CD4-positive, alpha-beta T cell treated with Interferon alpha-2 for 1 hour (primary cell): ENCODE measurements around the gene QTRT2.

Experiments used
- DNase-seq, 2 donors: peaks; one replicate each; pipeline ENCODE4 v3.0.0-alpha.2; 2020 to 2022

Gene QTRT2

DNA sequence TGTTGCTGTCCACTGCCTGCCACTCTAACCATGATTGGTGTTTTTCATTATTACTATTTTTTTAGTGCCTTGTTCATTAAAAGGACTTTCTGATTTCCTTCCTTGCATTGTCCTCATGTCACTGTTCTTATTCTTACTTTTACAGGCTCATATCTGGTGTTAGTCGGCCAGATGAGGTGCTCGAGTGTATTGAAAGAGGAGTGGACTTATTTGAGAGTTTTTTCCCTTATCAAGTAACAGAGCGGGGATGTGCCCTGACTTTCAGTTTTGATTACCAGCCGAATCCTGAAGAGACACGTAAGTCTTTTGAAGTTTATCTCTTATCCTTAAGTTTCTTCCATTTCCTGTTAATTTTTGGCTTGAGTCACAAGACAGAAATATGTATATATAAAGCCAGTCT, 23.2 kb downstream of the QTRT2 start:
- no peak for DNase-seq

DNA sequence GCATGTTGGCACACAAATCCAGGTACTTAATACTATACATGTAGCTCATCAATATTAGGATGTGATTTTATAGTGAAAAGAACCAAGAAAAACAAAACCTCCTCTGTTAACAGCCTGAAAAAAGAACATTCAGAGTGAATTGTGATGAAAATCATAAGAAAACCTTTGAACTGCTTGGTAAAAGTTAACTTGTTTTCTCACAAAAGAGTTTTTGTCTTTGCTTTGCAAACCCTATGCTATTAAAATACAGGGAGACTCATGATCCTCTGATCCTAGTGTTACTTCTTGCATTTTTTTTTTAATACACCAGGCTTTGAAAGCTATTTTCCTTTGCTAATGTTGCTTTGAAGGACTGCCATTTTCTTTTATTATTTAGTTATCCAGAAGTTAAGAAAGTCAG, 23.7 kb downstream of the QTRT2 start:
- no peak for DNase-seq

DNA sequence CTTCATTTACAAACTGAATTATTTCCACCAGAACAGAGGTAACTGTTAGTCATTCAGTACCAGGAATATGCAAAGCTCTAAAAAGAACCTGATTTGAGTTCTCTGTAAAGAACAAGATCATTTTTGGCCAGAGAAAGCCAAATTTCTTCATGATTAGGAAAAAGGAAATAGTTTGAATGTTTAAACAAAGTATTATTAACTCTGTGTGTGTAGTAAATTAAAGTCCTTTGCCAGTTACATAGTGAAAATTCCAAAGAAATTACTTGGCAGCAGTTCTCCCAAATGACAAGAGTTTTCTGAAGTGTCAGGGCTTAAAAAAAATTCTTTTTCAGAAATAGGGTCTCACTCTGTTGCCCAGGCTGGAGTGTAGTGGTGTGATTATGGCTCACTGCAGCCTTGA, 24.5 kb downstream of the QTRT2 start:
- DNase-seq, result no peak

DNA sequence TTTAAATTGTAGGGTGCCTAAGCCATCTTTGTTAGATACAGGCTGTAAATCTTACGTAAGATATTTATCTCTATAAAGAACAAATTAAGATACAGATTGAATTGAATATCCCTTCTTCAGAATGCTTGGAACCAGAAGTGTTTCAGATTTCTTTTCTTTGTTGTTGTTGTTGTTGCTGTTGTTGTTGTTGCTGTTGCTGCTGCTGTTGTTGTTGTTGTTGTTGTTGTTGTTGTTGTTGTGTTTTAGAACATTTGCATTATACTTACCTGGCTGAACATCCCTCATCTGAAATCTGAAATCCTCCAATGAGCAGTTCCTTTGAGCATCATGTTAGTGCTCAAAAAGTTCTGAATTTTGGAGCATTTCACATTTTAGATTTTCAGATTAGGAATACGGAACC, 26.6 kb downstream of the QTRT2 start:
- no peak for DNase-seq

DNA sequence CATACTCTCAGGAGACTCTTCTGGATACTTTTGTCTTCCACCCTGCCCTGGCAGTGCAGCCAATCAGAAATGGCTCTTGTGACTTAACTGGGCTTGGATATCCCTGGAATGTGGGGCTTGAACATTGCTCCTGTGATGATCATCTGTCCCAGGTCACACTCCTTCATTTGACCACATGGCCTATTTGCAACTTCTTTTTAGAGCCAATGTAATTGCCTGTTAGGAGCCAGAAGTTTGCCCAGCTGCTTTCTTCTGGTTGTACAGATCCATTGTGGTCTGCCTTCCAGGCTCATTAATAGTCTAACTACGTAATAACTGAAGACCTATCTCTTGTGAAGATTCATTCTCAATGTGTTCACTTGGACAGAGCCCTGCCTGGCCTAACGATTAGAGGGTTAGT, 29.8 kb downstream of the QTRT2 start:
- no peak for DNase-seq

DNA sequence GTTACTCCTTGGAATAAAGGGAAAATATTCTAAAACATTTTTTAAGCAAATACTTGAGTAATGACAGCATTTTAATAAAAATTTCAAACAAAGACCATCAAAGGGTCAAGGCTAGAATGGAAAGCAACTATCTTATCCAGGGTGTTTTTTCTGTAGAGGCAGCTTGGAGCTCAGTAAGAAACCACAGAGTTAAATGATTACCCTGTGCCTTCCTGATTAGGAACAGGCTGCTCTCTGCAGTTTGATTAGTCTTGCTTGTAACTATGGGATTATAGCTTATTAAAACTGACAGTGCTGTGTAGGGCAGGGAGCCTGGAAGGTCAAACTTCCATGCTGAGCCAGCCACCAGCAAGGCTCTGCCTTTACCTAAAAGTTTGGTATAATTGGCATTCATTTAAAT, 33.1 kb downstream of the QTRT2 start:
- no peak for DNase-seq

DNA sequence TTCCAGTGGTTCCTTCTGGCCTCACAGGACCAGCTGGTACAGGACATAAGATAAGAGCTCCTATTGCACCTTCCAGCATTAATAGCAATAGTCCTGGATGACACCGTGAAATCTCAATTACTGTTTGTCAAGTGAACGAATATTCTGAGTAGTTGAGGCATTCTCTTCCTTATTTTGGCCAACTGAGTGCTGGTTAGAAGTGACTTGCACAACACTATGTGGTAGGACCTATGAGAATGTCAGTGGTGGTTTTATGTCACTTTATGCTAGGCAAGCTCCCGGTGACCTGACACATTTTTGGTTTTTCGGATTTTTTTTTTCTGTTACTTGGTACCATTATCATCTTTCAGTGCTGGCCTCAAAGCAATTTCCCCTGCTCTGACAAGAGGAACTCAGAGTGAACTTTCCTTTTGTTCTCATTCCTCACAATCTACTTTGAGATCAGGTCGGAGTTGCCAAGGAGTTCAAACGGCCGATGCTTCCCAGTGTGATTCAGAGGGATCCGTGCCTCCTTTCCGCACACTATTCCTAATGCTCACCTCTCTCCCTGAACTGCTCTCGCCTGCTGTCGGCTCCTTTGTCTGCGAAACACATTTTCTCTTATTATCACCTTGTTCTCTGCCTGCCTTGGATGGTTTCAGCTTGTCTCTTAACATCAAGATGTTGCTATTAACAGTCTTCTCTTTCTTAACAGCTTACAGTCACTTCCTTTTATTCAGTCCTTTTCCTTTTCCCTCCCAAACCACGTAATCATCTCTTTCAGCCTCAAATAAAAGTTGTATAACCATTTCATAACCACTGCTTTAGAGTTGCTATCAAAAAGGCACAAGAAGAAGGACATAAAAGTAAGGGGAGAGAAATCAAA, 35.8 kb downstream of the QTRT2 start:
- no peak for DNase-seq

DNA sequence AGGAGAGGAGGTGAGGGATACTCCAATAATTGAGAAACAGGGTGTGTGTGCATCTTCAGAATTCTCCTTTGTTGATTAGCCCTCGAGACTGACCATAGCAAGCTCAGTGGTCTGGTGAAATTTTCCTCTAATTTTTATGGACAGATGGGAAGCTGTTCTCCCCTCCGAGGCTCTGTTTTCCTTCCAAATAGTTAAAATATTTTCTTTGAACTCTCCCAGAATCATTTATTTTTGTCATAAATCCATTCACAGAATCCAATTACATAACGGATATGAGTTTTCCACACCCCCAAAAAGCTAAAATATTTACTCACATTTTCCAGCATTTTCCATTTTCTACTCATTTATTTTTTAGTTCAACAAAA, 36.5 kb downstream of the QTRT2 start:
- DNase-seq, result no peak

DNA sequence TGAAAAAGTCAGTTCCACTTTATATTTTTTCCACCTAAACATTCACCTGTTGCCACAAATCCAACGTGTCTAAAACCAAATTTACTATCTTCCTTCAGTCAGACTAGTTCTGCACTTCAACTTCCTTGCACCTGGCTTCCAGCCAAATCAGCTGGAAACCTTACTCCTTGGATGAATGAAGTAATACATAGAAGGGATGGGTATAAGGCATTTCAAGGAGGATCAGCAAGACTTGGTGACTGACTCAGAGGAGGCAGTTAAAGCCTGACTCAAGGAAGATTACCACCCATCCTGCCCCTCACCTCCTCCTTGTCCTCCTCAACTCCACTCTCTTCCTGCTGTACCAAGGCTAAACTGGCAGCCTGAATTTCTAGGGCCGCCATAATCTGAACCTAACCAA, 37.1 kb downstream of the QTRT2 start:
- no peak for DNase-seq

DNA sequence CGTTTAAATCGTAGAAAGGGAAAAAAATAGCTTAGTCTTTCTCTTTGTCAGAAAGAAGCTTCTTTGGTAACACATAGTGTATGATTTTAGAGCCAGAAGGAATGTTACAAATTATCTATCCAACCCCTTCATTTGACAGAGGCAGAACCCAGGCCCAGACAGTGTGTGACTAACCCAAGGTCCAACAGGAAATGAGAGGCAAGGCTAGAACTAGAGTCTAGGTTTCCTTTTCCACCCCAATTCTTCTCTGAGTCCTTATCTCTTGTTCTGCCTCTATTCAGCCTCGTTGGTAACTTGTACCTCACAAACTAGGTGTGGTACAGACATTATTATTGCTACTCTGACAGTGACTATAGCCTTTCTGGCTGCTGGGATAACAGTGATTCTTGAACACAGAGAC, 39.3 kb downstream of the QTRT2 start:
- no peak for DNase-seq

DNA sequence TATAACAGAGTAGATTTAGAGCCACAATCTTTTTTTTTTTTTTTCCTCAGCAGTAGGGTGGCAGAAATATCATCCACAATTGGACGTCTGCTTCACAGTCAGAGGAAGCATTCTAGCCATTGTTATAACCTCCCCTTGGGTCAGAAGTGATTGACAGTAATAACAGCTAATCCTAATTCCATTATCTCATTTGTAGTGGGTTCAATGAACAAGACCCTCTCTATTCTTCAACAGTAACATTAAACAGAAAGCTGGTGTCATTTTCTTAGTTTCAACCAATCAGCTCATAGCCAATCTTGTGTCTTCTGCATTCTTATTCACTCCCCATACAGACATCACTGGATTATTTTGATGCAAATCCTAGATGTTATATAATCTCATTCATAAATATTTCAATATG, 44.6 kb downstream of the QTRT2 start:
- DNase-seq, result no peak

DNA sequence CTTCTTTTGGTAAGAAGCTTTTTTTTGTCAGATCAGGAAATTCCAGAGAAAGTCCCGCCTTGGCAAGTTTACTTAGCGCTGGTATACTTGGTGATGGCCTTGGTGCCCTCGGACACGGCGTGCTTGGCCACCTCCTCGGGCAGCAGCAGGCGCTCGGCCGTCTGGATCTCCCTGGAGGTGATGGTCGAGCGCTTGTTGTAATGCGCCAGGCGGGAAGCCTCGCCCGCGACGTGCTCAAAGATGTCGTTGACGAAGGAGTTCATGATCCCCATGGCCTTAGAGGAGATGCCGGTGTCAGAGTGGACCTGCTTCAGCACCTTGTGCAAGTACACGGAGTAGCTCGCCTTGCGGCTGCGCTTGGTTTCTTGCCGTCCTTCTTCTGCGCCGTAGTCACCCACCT, 46.6 kb downstream of the QTRT2 start:
- DNase-seq, result no peak

DNA sequence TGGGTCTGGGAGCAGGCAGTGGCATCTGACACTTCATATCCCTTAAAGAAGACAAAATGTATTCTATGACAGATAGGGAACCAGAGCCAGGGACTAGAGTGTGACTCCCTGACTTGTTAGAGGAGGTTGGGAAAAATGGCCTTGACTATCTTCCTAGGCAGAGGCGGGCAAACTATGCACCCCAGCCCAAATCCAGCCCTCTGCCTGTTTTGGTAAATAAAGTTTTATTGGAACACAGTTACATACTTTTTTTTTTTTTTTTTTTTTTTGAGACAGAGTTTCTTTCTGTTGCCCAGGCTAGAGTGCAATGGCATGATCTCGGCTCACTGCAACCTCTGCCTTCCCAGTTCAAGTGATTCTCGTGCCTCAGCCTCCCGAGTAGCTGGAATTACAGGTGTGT, 47.3 kb downstream of the QTRT2 start:
- no peak for DNase-seq

DNA sequence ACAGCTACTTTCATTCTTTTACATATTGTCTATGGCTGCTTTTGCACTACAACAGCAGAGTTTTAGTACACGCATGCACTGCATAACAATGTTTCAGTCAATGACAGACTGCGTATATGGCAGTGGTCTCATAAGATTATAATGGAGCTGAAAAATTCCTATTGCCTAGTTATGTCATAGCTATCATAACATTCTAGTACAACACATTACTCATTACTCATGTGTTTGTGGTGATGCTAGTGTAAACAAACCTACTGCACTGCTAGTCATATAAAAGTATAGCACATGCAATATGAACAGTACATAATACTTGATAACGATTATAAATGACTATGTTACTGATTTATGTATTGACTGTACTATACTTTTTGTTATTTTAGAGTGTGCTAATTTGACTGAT, 47.9 kb downstream of the QTRT2 start:
- DNase-seq, result no peak

DNA sequence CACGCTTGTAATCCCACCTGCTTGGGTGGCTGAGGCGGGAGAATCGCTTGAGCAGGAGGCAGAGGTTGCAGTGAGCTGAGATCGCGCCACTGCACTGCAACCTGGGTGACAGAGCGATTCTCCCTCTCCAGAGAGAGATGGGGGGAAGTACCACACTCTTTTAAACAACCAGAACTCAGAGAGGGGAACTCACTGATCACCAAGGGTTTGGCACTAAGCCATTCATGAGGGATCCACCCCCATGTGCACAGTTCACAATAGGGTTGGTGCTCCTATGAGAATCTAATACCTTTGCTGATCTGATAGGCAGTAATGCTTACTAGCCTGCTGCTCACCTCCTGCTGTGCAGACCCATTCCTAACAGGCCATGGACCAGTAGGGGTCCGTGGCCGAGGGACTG, 51.6 kb downstream of the QTRT2 start:
- no peak for DNase-seq

DNA sequence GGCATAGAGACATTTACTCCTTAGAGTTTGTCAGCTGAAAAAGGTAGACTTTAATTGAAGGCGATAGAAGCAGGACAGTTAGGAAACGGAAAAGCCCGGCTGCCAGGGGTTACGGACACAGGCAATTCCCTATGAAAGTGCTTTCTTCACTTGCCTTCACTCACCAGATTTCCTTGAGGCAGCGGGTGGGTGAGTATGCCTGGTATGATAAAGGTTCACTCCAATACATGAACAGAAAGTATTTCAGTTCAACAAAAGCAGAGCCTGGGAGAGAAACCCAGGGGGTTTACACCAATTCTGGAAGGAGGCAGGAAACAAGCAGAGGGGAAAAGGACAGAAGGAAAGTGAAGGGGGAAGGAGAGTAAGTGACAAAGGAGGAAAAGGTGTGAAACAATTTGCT, 53.9 kb downstream of the QTRT2 start:
- DNase-seq, result no peak

DNA sequence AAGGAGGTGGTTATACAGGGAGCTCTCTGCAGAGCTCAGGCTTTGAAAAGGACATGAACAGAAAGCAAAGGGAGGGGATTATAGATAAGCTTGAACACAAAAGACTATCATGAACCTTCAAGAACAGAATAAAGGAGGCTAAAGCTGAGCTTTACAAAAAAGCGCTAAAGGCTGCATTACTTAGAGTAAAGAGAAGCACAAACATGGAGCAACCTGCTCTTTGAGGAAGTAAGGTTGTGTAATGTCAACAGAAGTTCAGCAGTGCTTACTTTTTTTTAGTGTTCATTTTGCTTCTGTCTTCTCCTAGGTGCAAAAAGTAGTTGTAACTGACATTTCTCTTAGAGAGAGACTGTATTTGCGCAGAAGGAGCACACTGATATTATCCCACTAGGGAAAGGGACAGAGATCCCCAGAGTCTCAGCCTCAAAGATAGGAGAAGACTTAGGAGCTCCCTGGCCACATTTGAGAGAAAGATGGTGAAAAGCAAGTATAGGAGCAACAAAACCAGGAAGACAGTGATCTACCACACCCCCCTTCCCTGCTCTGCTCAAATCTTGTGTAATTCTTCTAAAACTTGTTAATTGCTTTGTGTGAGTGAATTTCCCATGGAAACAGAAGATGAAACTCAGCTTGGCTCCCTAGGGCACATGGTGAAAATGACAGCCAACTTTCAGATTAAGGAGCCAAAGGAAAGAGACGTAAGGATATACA, 54.7 kb downstream of the QTRT2 start:
- DNase-seq, result no peak

DNA sequence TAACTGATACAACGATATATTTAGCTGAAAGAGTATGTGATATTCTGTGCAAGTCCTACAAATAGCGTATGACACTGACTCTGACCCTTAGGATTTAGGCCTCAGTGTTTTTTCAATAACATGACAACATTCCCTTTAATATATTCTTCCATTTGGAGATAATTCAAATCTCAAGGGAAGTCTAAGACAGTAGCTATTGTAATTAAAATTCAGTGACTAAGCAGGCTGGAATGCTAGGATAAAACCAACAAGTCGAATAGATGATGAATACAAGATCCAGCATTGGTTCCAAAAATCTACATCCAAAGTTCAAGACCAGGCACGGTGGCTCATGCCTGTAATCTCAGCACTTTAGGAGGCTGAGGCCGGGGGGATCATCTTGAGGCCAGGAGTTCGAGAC, 56.2 kb downstream of the QTRT2 start:
- no peak for DNase-seq

DNA sequence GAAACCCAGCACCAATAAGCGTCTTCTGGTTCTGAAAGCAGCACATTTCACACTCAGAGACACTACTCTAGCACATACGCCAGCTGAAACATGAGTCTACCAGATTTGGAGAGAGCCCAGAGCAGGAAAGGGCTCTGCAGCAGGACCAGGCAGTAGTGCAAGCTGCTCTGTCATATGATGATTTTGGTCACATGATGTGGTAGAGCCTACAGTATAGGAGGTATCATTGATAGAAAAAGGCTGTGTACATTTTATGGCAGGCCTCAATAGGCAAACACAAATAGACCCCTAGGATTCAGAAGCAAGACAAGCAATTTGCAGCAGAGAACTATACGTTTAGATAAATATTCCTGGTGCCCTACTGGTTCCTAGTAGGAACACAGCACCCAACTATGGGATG, 58.2 kb downstream of the QTRT2 start:
- no peak for DNase-seq

DNA sequence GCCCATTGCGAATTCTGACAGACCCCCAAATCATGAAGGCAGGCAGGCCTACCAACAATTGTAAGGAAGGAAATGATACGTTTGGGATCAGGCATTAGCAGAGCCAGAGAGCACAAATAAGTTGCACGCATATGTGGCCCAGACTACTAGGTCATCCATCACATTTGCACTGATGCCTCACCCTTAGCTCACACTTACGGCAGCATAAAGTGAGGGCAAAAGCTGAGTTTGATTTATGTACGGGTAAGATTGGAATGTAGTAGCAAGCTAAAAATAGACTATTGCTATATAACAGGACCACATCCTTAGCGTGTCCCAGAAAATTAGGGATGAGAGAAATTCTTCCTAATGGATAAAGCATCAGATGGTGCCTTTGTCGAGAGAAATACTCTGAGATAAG, 58.6 kb downstream of the QTRT2 start:
- DNase-seq, result no peak

DNA sequence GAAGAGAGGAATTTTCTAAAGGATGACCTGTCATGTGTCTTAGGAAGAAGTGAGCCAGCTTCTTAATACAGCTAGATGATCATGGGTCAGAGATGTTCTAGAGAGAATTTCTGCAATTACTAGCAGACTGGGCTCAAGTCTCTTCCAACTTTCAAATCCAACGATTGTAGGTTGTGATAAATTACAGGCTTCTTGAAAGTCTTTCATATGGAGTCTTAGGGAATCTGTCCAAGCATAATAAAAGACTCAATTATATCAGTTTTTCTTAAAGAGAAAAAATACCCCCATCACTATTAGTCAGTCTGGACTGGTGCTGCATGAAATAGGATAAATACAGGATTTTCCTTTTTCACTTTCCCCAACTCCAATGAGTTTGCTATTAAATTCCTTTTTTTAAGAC, 63.2 kb downstream of the QTRT2 start:
- no peak for DNase-seq

DNA sequence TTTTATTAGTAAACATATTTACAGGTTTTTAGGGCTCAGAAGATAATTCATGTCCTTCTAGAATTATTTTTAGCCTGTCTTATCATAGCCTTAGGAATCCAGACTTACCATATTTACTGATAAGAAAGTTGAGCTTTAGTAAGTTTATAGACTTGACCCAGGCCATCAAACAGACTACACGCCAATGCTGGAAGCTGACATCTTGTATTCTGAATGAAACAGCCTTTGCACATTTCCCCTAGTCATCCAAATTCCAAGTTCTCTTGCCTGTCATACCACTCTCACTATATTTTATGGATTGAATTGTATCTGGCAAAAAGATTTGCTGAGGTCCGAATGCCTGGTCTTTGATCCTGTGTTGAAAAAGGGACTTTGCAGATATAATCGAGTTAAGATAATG, 63.7 kb downstream of the QTRT2 start:
- no peak for DNase-seq

DNA sequence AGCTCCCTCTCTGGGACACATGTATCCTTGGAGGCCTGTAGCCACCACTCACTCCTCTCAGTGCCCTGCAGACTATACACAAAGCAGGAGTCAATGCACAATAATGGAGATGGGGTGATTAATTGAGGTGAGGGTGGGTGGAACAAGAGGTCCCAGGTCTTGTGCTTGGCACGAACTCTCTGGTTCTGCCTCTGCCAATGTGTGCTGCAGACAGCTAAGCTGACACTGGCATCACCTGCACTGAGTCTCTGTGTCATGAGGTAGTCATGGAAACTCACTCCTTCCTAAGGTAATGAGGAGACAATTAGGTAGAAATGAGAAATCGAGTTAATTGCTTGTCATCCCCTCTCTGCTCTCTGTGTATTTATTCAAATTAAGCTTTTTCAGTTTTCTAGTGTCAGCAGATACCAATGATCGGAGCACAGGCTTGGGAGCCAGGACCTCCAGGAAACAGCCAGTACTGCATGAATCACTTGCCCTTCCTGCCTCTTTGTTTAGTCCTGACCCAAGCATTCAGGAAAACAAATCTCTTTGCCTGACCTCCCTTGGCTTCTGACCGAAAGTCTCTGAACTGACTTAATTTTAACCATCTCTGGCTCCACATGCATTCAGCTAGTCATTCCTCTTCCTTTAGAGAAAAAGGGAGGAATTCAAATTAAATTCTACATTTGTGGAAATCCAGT, 65.6 kb downstream of the QTRT2 start:
- no peak for DNase-seq

DNA sequence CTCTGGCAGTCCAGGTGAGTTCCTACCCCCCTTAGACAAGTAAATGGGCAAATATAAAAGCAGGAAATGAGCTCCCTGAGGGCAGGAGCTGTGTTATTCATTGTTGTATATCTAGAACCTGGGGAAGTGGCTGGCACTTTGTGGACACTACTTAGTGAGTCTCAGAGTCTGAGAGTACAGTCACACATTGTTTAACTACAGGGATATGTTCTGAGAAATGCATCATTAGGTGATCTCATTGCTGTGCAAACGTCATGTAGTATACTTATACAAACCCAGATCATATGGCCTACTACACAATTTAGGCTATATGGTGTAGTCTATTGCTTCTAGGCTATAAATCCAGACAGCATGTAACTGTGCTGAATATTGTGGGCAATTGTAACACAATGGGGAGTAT, 69.9 kb downstream of the QTRT2 start:
- DNase-seq, result no peak
